Esophagus muscularis mucosa (tissue), 4 donors: ENCODE measurements around the gene STAMBPL1. TPM values are rescaled to one million over a fixed set of nuclear protein-coding genes. Genes with fewer than 3 reads are reported as not detected.

Experiments used
- DNase-seq: peaks from one replicate; pipeline ENCODE4 v3.0.0-alpha.2; 2017; ENCODE audit errors: extremely low spot score
- H3K27ac ChIP-seq, 4 donors: fragments of 200-600 bp; sonication (generic); replicated peaks in 1 of 4; 1 replicate in 3 of 4; 2 replicates in 1 of 4; pipeline ENCODE4 v1.5.1; 2016 to 2019; ENCODE audit warnings: mild to moderate bottlenecking in 1 of 4
- H3K27me3 ChIP-seq, 4 donors: fragments of 200-600 bp; sonication (generic); one replicate each; pipeline versions ENCODE4 v1.5.1 to v1.6.0; 2016 to 2019
- H3K36me3 ChIP-seq, 4 donors: fragments of 200-600 bp; sonication (generic); one replicate each; pipeline ENCODE4 v1.5.1; 2016 to 2019
- H3K4me1 ChIP-seq, 4 donors: fragments of 200-600 bp; sonication (generic); one replicate each; pipeline ENCODE4 v1.5.1; 2016 to 2019
- H3K4me3 ChIP-seq, 4 donors: fragments of 200-600 bp; sonication (generic); 1 replicate in 2 of 4; 2 replicates in 2 of 4; pipeline ENCODE4 v1.5.1; 2016 to 2019; ENCODE audit warnings: mild to moderate bottlenecking in 4 of 4, moderate library complexity in 1 of 4
- H3K9me3 ChIP-seq, 4 donors: fragments of 200-600 bp; sonication (generic); 1 replicate in 3 of 4; 2 replicates in 1 of 4; pipeline ENCODE4 v1.5.1; 2016 to 2019
- EP300 ChIP-seq: sonication (generic); formaldehyde crosslinking; IDR thresholded peaks from one replicate; pipeline ENCODE4 v1.6.1; 2017; ENCODE audit warnings: antibody characterized with exemption
- POLR2A ChIP-seq: fragments of 450-650 bp; IDR thresholded peaks from one replicate; pipeline ENCODE4 v1.6.1; 2017; ENCODE audit warnings: antibody characterized with exemption, moderate library complexity, mild to moderate bottlenecking, low read depth
- POLR2AphosphoS5 ChIP-seq, 2 donors: sonication (generic); formaldehyde crosslinking; IDR thresholded peaks; one replicate each; pipeline ENCODE4 v1.6.1; 2017; ENCODE audit warnings: antibody characterized with exemption in 2 of 2
- WGBS: methylation state at CpG from one replicate; pipeline ENCODE4 v1.1.5; 2018; 5-methylcytosine and 5-hydroxymethylcytosine counted together
- intact Hi-C: fragments of 100-400 bp; cut with DNase I; formaldehyde crosslinking; loops from one replicate; pipeline ENCODE4 v1.15.1; 2023
- total RNA-seq, 4 donors: library from RNA; depleted of rRNA; stranded (reverse); fragments of >200 nt; gene quantifications; one replicate each; pipeline versions ENCODE4 v1.1.0 to v1.2.1, GENCODE V29; 2016
- TF ChIP-seq, protein P1 (sequence below), 3 experiments: fragments of 200-600 bp in 2 of 3; fragments of 450-650 bp in 1 of 3; sonication (generic) in 2 of 3; IDR thresholded peaks; one replicate each; pipeline ENCODE4 v1.5.1; 2017 to 2019; ENCODE audit warnings: antibody characterized with exemption in 3 of 3, mild to moderate bottlenecking in 2 of 3, moderate library complexity in 1 of 3

Gene STAMBPL1
- total RNA-seq, 4 donors from 2014 or later, result 8.6 to 27.4 (median 14.7) TPM

DNA sequence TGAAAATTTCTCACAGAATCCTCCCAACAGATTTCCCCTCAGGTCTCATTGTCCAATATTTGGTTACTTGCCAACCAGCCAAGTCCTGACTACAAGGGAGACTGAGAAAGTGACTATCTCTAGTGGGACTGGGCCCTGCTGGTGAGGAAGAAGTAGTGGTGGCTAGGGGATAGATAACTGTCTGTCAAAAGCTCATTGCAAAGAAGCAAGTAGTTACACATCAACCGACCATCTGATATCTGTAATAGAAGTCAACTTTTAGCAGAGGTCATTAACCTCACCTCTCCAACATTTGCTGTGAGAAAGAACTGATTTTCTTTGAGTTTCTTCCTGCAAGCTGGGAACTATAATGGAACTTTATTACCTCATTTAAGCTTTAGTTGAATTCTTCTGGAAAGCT is 15.2 kb downstream of the STAMBPL1 start:
- TF ChIP-seq POLR2A (no peak), EP300 (no peak), POLR2AphosphoS5 (IDR thresholded peaks at IDR 0.05) (no peak)
- TF ChIP-seq, protein P1, sequence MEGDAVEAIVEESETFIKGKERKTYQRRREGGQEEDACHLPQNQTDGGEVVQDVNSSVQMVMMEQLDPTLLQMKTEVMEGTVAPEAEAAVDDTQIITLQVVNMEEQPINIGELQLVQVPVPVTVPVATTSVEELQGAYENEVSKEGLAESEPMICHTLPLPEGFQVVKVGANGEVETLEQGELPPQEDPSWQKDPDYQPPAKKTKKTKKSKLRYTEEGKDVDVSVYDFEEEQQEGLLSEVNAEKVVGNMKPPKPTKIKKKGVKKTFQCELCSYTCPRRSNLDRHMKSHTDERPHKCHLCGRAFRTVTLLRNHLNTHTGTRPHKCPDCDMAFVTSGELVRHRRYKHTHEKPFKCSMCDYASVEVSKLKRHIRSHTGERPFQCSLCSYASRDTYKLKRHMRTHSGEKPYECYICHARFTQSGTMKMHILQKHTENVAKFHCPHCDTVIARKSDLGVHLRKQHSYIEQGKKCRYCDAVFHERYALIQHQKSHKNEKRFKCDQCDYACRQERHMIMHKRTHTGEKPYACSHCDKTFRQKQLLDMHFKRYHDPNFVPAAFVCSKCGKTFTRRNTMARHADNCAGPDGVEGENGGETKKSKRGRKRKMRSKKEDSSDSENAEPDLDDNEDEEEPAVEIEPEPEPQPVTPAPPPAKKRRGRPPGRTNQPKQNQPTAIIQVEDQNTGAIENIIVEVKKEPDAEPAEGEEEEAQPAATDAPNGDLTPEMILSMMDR (IDR thresholded peaks at IDR 0.05), result no peak
- Histone ChIP-seq H3K4me3 (no peak overlapping the region), H3K27ac (peak overlapping the region in 2 of 4 donors; percentile 1), H3K27me3 (no peaks in the 10 kb centered on the region), H3K4me1 (peaks cover 11 to 49% (median 23%) of the 10 kb centered on the region in 4 donors), H3K36me3 (no peaks in the 10 kb centered on the region), H3K9me3 (no peaks in the 10 kb centered on the region)
- 81% methylated on average over 1 of the region's 1 CpG for WGBS
- no peak for DNase-seq
- intact Hi-C loops, result no loop called here

DNA sequence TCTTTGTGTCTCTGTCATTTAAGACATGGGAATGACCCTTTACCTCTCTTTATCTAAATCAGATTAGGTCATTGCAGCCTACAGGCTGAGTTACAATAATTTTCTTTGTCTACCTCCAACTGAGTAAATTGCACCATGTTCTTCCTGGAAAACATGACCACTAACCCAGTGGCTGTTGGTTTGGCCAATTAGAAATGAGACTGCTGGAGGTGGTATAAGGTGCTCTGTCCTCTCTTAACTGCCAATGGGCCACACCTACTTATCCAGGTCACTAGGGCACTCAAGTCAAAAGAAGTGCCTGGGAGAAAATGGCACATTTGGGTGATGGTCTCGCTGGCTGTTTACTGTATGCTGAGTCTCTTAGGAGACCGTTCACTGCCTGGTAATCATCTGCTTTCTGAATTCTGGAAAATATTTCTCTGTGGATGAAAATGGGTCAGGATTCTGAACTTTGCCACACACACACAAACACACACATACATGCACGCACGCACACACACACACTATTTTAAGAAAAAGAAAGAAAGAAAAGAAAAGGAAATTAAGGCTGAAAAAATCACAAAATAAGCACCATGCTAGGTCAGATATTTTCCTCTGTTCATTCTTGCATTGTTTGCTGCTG is 16.4 kb downstream of the STAMBPL1 start:
- intact Hi-C loops, result no loop called here
- no peak overlapping the region for H3K4me3 ChIP-seq

DNA sequence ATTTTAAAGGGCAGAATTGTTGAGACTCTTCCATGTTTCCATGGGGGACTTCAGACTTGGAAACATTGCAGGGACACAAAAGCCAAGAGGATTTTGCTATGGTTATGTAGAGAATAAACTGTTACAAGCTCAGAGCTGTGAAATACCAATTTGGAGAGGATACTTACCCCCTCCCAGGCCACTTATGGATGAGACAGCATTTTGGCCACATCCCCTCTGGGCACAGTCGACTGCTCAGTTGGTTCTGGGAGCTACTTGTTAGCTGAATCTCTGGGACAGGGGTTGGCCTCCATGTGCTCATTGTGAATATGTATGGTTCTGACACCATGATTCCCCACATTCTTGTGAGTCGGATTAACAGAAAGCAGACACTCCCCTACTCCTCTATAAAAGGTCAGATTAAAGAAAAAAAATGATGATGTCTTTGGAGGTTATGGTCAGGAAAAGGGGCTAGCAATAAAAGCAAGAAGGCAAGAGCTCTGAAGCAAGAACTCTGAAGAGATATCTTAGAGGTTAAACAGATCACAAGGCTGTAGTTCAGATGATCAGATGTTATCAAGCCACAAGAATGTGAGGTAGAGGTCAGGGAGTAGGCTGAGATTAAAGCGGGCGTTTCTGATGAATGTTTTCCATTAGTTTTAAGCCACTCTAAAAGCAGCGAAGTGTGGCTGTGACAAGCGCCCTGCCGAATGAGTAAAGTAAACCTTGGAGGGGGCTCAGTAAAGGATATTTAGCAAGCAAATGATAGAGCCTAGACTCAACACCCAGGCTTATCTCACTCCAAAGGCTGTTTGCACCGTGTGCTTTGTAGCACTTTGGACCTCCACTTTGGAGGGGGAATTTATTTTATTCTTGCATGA is 17.2 kb downstream of the STAMBPL1 start:
- Histone ChIP-seq H3K36me3 (peaks cover 0 to under 1% (median 0%) of the 10 kb centered on the region in 4 donors), H3K4me1 (peaks cover 11 to 49% (median 23%) of the 10 kb centered on the region in 4 donors), H3K4me3 (no peak overlapping the region), H3K9me3 (no peaks in the 10 kb centered on the region), H3K27me3 (no peaks in the 10 kb centered on the region), H3K27ac (peak overlapping the region; percentile 26 to 69 (median 42))
- DNase-seq, result no peak
- intact Hi-C loops, result no loop called here
- TF ChIP-seq POLR2AphosphoS5 (IDR thresholded peaks at IDR 0.05), result no peak
- no peak for TF ChIP-seq EP300
- WGBS, result 53% methylated on average over 8 of the region's 8 CpGs

More for the DNA sequence above, 16.4 kb downstream of the STAMBPL1 start:
- DNase-seq, result no peak
- H3K27ac ChIP-seq, result peak overlapping the region; percentile 26 to 69 (median 42)
- peaks cover 11 to 49% (median 23%) of the 10 kb centered on the region in 4 donors for H3K4me1 ChIP-seq
- TF ChIP-seq, protein P1 (IDR thresholded peaks at IDR 0.05), result no peak
- TF ChIP-seq POLR2A (no peak), POLR2AphosphoS5 (IDR thresholded peaks at IDR 0.05) (no peak), EP300 (no peak)
- 75% methylated on average over 4 of the region's 4 CpGs for WGBS
- no peaks in the 10 kb centered on the region for H3K36me3 ChIP-seq
- no peaks in the 10 kb centered on the region for H3K9me3 ChIP-seq
- no peaks in the 10 kb centered on the region for H3K27me3 ChIP-seq

DNA sequence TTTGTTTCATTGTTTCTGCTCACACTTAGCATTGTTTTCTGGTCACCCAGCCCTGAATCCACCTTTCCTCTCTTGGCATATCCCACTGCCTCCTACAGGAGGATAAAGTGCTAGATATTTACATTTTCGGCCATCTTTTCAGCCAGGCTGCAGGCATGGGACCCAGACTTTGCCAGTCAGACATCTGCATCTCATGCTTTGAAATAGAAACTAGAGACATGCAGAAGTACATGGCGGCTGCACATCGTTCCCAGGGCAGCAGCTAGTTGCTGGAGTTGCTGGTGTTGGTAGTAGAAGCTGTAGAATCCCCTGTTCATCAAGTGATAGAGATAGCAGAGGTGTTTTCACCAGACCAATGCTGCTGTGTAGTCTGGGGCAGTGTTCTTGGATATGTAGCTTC is 18.7 kb downstream of the STAMBPL1 start:
- Histone ChIP-seq H3K27me3 (no peaks in the 10 kb centered on the region), H3K9me3 (no peaks in the 10 kb centered on the region), H3K36me3 (peaks cover 0 to 7% (median 0%) of the 10 kb centered on the region in 4 donors), H3K4me1 (peaks cover 11 to 40% (median 23%) of the 10 kb centered on the region in 4 donors), H3K4me3 (no peak overlapping the region), H3K27ac (peak overlapping the region in 1 of 4 donors; percentile 13)
- 81% methylated on average over 2 of the region's 3 CpGs for WGBS
- no peak for DNase-seq
- TF ChIP-seq POLR2AphosphoS5 (IDR thresholded peaks at IDR 0.05) (no peak), POLR2A (no peak), EP300 (no peak)
- TF ChIP-seq, protein P1 (IDR thresholded peaks at IDR 0.05), result no peak
- intact Hi-C loops, result no loop called here

DNA sequence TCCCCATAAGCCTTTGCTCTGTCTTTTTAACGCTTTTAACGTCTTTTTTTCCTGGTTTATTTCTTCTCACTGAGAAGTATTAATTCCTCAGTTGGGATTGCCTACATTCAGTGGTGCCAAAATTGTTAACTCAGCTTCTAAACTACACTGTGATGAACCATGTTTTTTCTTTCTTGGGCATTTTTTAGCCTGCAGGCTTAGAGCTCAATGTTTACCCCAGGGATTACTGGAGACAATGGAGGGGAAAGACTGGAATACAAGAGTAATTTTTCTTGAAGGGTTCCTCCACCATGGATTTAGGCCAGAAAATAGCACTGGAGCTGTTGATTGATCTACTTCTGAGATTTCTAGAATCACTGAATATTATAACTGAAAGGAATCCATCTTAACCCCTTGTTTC is 19.8 kb downstream of the STAMBPL1 start:
- WGBS, result 64% methylated on average over 2 of the region's 2 CpGs
- Histone ChIP-seq H3K9me3 (no peaks in the 10 kb centered on the region), H3K27ac (no peak overlapping the region), H3K27me3 (no peaks in the 10 kb centered on the region), H3K36me3 (peaks cover 0 to 7% (median 3%) of the 10 kb centered on the region in 4 donors), H3K4me1 (peaks cover 9 to 33% (median 17%) of the 10 kb centered on the region in 4 donors), H3K4me3 (no peak overlapping the region)
- TF ChIP-seq EP300 (no peak), POLR2A (no peak), POLR2AphosphoS5 (IDR thresholded peaks at IDR 0.05) (no peak)
- TF ChIP-seq, protein P1 (IDR thresholded peaks at IDR 0.05), result no peak
- intact Hi-C loops, result no loop called here
- DNase-seq, result no peak
